Keratinocyte (primary cell): ENCODE measurements around the gene WWC2.
"Not testable (repeated sequence)": the region's sequence is repeated elsewhere in the genome, so short reads cannot be mapped to it uniquely, and the experiment has no call there.

Source experiments
- CTCF ChIP-seq, 3 experiments: IDR thresholded peaks in 1 of 3; conservative IDR thresholded peaks in 1 of 3; optimal IDR thresholded peaks in 1 of 3; 2 replicates in 2 of 3; 3 replicates in 1 of 3; pipeline versions ENCODE3 to v1.5.1; 2011; ENCODE audit warnings: low read length in 3 of 3, mild to moderate bottlenecking in 3 of 3, moderate library complexity in 2 of 3, control low read depth in 1 of 3, inconsistent platforms in 1 of 3; ENCODE audit not compliant: insufficient read depth in 2 of 3; ENCODE audit errors: extremely low read depth in 1 of 3
- EZH2 ChIP-seq: IDR thresholded peaks from one replicate; pipeline ENCODE4 v1.6.1; 2012; ENCODE audit warnings: inconsistent platforms, mild to moderate bottlenecking, low read length, moderate library complexity

GRCh38 chr4:183326387-183326786, 227.3 kb downstream of the WWC2 start:
- TF ChIP-seq CTCF (optimal IDR thresholded peaks at IDR 0.05 in 1 of 3, IDR thresholded peaks at IDR 0.05 in 1 of 3, conservative IDR thresholded peaks at IDR 0.05 in 1 of 3; ENCODE audit: extremely low read depth in 1 of 3, insufficient read depth in 2 of 3, low read length in 3 of 3); EZH2: not testable (repeated sequence)
